GM12874 (cell line): ENCODE results near the gene FOXD3.

Experiments used
- CTCF ChIP-seq: IDR thresholded peaks from 2 replicates; pipeline ENCODE4 v1.5.1; 2011; ENCODE audit warnings: low read depth, mild to moderate bottlenecking, control low read depth, low read length, moderate library complexity; ENCODE audit not compliant: insufficient read depth

FOXD3 gene

GRCh38 chr1:63327417-63328054, 5.2 kb downstream of the FOXD3 start:
- peak; percentile 85 for TF ChIP-seq CTCF

GRCh38 chr1:63328122-63328521, 5.8 kb downstream of the FOXD3 start:
- no peak for TF ChIP-seq CTCF

GRCh38 chr1:63328781-63329180, 6.4 kb downstream of the FOXD3 start:
- no peak for TF ChIP-seq CTCF

GRCh38 chr1:63329621-63330330, 7.4 kb downstream of the FOXD3 start:
- no peak for TF ChIP-seq CTCF

GRCh38 chr1:63330331-63330916, 8.1 kb downstream of the FOXD3 start:
- TF ChIP-seq CTCF: no peak

GRCh38 chr1:63342402-63342801, 20.0 kb downstream of the FOXD3 start:
- no peak for TF ChIP-seq CTCF

- TF ChIP-seq CTCF: no peak
Measured at GRCh38 chr1:63343922-63344321, 21.6 kb downstream of the FOXD3 start.
